Transverse colon (tissue), 4 donors: Measurements from ENCODE around the gene ZNF684. TPM values are rescaled to one million over a fixed set of nuclear protein-coding genes. Genes with fewer than 3 reads are reported as not detected.

Experiments used
- DNase-seq: peaks from one replicate; pipeline ENCODE4 v3.0.0-alpha.2; 2019
- H3K27ac ChIP-seq, 4 donors: fragments of 200-600 bp; sonication (generic); 2 replicates each; pipeline ENCODE4 v1.5.1; 2016 to 2018; ENCODE audit warnings: inconsistent platforms in 4 of 4
- H3K27me3 ChIP-seq: fragments of 200-600 bp; sonication (generic); 2 replicates; pipeline ENCODE4 v1.5.1; 2017; ENCODE audit warnings: inconsistent platforms
- H3K36me3 ChIP-seq, 4 donors: fragments of 200-600 bp; sonication (generic); 2 replicates each; pipeline ENCODE4 v1.5.1; 2017 to 2019; ENCODE audit warnings: inconsistent platforms in 4 of 4
- H3K4me1 ChIP-seq, 4 donors: fragments of 200-600 bp; sonication (generic); 2 replicates each; pipeline ENCODE4 v1.5.1; 2017 to 2020; ENCODE audit warnings: inconsistent platforms in 4 of 4
- H3K4me3 ChIP-seq, 4 donors: fragments of 200-600 bp; sonication (generic); 1 replicate in 1 of 4; 2 replicates in 3 of 4; pipeline versions ENCODE4 v1.5.1 to v1.6.1; 2017 to 2019; ENCODE audit warnings: inconsistent platforms in 4 of 4
- H3K9me3 ChIP-seq, 2 donors: fragments of 200-600 bp; sonication (generic); 2 replicates each; pipeline ENCODE4 v1.5.1; 2017 to 2019; ENCODE audit warnings: inconsistent platforms in 2 of 2
- CTCF ChIP-seq, 5 experiments: fragments of 200-600 bp in 3 of 5; fragments of 450-650 bp in 2 of 5; sonication (generic) in 3 of 5; IDR thresholded peaks; 1 replicate in 2 of 5; 2 replicates in 3 of 5; pipeline ENCODE4 v1.5.1; 2016 to 2017; ENCODE audit warnings: antibody characterized with exemption in 5 of 5, inconsistent platforms in 3 of 5, mild to moderate bottlenecking in 2 of 5, moderate library complexity in 1 of 5
- EP300 ChIP-seq: sonication (generic); formaldehyde crosslinking; IDR thresholded peaks from one replicate; pipeline ENCODE4 v1.6.1; 2017; ENCODE audit warnings: antibody characterized with exemption, low read depth
- POLR2A ChIP-seq: fragments of 450-650 bp; IDR thresholded peaks from one replicate; pipeline ENCODE4 v1.6.1; 2016; ENCODE audit warnings: antibody characterized with exemption, mild to moderate bottlenecking, moderate library complexity
- POLR2AphosphoS5 ChIP-seq, 3 donors: sonication (generic); formaldehyde crosslinking; IDR thresholded peaks; one replicate each; pipeline ENCODE4 v1.6.1; 2016; ENCODE audit warnings: antibody characterized with exemption in 3 of 3
- WGBS, 2 donors: methylation state at CpG; one replicate each; pipeline ENCODE4 v1.1.5; 2018; ENCODE audit warnings: low coverage in 1 of 2; 5-methylcytosine and 5-hydroxymethylcytosine counted together
- in situ Hi-C, 4 donors: fragments of 200-750 bp; cut with MboI; loops; one replicate each; pipeline versions ENCODE4 v1.15.0 to v1.15.1; 2017; ENCODE audit warnings: low sequenced_read_pairs in 3 of 4, low pct_ligation_motif_present in 1 of 4, low pct_unique_long_range_greater_than_20kb in 1 of 4
- intact Hi-C: fragments of 100-400 bp; cut with DNase I; formaldehyde crosslinking; loops from one replicate; pipeline ENCODE4 v1.15.1; 2023; ENCODE audit warnings: low total_unique reads
- small RNA-seq, 4 donors: library from RNA; depleted of rRNA; stranded (forward); fragments of <200 nt; gene quantifications; one replicate each; pipeline ENCODE3, GENCODE V24; 2016
- total RNA-seq, 4 donors: library from RNA; depleted of rRNA; stranded (reverse); fragments of >200 nt; gene quantifications; one replicate each; pipeline ENCODE4 v1.1.0, GENCODE V29; 2016

The ZNF684 gene
- total RNA-seq, 4 donors from 2014 or later: 5.4 to 7.1 (median 6.7) TPM; not detected in 1

GRCh38 chr1:40592107-40592803, 60.8 kb downstream of the ZNF684 start:
- intact Hi-C loops (no loop called here), in situ Hi-C loops (no loop called here)
- 38 to 39% methylated on average over 6 of the region's 6 CpGs for WGBS, 2 donors
- no peaks in the 10 kb centered on the region for H3K27me3 ChIP-seq
- no peaks in the 10 kb centered on the region for H3K36me3 ChIP-seq
- H3K4me3 ChIP-seq: no peak overlapping the region
- no peaks in the 10 kb centered on the region for H3K9me3 ChIP-seq
- H3K4me1 ChIP-seq: no peaks in the 10 kb centered on the region
- TF ChIP-seq CTCF (IDR thresholded peaks at IDR 0.05) (peak; percentile 14 to 33 (median 24)), POLR2AphosphoS5 (IDR thresholded peaks at IDR 0.05) (no peak)
- H3K27ac ChIP-seq: no peak overlapping the region
- no peak for DNase-seq

GRCh38 chr1:40593449-40594186, 62.2 kb downstream of the ZNF684 start:
- Histone ChIP-seq H3K9me3 (no peaks in the 10 kb centered on the region), H3K27me3 (no peaks in the 10 kb centered on the region), H3K4me3 (no peak overlapping the region), H3K27ac (no peak overlapping the region), H3K36me3 (no peaks in the 10 kb centered on the region), H3K4me1 (no peaks in the 10 kb centered on the region)
- TF ChIP-seq CTCF (IDR thresholded peaks at IDR 0.05) (no peak), POLR2A (no peak), POLR2AphosphoS5 (IDR thresholded peaks at IDR 0.05) (no peak), EP300 (no peak)
- no peak for DNase-seq
- in situ Hi-C loops (no loop called here), intact Hi-C loops (no loop called here)
- WGBS, 2 donors: 52 to 58% methylated on average over 6 to 8 of the region's 8 CpGs

- intact Hi-C loops (no loop called here), in situ Hi-C loops (no loop called here)
- WGBS, 2 donors: 55 to 100% methylated on average over 2 to 3 of the region's 3 CpGs
- TF ChIP-seq EP300: no peak
- DNase-seq: no peak
- Histone ChIP-seq H3K36me3 (no peaks in the 10 kb centered on the region), H3K27ac (no peak overlapping the region), H3K27me3 (no peaks in the 10 kb centered on the region), H3K4me3 (no peak overlapping the region), H3K4me1 (no peaks in the 10 kb centered on the region), H3K9me3 (no peaks in the 10 kb centered on the region)
Observed at GRCh38 chr1:40594187-40594531, 62.7 kb downstream of the ZNF684 start.

DNA sequence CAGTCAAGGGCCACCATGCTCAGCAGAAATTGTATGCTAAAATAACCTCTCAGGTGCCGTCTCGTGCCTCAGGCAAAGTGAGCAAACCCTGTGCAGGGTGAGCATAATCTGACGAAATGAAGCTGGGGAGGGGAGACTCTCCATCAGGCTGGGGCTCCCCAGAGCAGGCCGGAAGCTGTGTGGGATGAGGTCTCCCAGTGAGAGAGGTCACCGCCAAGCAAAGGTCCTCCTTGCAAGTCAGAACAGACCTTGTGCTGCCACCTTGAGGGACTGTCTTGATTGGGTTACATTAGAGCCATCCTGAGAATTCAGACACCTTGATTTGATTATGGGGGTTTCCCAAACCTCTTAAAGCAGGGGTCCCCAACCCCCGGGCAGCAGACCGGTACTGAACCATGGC, 64.2 kb downstream of the ZNF684 start:
- no peak overlapping the region for H3K27ac ChIP-seq
- no peaks in the 10 kb centered on the region for H3K9me3 ChIP-seq
- no peak for TF ChIP-seq CTCF (IDR thresholded peaks at IDR 0.05)
- TF ChIP-seq POLR2A: no peak
- TF ChIP-seq POLR2AphosphoS5 (IDR thresholded peaks at IDR 0.05): no peak
- no peak for TF ChIP-seq EP300
- no peaks in the 10 kb centered on the region for H3K27me3 ChIP-seq
- no peaks in the 10 kb centered on the region for H3K36me3 ChIP-seq
- H3K4me1 ChIP-seq: no peaks in the 10 kb centered on the region
- in situ Hi-C loops: no loop called here
- 89% methylated on average over 7 of the region's 7 CpGs; no CpG with 5 or more reads in 1 of the 2 donors for WGBS, 2 donors
- no peak for DNase-seq
- intact Hi-C loops: no loop called here
- H3K4me3 ChIP-seq: no peak overlapping the region

Small RNAs within 50 kb of the gene (small RNA-seq; reads per million reads assigned to genes)
- 0 reads per million in 4 donors for gene AL356379.1

Other genes starting within 250 kb of the ZNF684 start
- gene COL9A2, start 214.4 kb upstream of the ZNF684 start, total RNA-seq: 10 to 100 TPM in 3 of 4 donors, 1 to 10 TPM in 1; 5.4 to 43.0 (median 14.6) TPM
- 10 to 100 TPM; 20.1 to 47.0 (median 33.8) TPM for gene SMAP2, start 157.9 kb upstream of the ZNF684 start, total RNA-seq
- gene ZFP69B, start 81.2 kb upstream of the ZNF684 start, total RNA-seq: 1 to 10 TPM in 1 of 4 donors, under 1 TPM in 1, not detected in 2; 0.68 to 1.9 TPM
- 10 to 100 TPM in 1 of 4 donors, 1 to 10 TPM in 2, not detected in 1; 2.2 to 64.7 (median 2.7) TPM for gene ZFP69, start 54.3 kb upstream of the ZNF684 start, total RNA-seq
- gene EXO5, start 22.9 kb upstream of the ZNF684 start, total RNA-seq: 10 to 100 TPM in 1 of 4 donors, 1 to 10 TPM in 2, under 1 TPM in 1; 0.40 to 16.8 (median 6.5) TPM
- gene RIMS3, start 134.0 kb downstream of the ZNF684 start, total RNA-seq: 10 to 100 TPM in 1 of 4 donors, 1 to 10 TPM in 3; 1.9 to 14.7 (median 5.4) TPM
- 100 to 1,000 TPM in 1 of 4 donors, 10 to 100 TPM in 3; 34.4 to 101 (median 76.4) TPM for gene NFYC, start 160.1 kb downstream of the ZNF684 start, total RNA-seq